ENCODE data around the gene TECTB. TPM values are rescaled to one million over a fixed set of nuclear protein-coding genes. Genes with fewer than 3 reads are reported as not detected.

Gene TECTB
- polyA plus RNA-seq, 6 donors from 2014 or later = not detected

DNA sequence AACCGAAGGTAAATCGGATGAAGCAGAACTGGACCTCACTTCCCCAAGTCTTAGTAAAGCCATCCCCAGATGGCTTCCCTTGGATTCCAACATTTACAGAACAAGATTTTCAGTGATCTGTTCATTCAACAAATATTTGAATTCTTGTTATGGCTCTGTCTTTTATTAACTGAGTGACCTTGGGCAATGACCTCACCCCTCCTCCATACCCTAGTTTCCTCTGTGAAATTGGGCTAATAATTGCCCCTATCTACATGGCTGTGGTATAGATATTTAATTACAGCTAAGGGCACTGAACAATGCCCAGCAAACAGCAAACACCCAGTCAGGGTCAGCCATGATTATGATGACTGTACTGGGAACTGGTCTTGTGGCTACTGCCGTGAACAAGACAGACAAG, 19.1 kb downstream of the TECTB start:
- Mint-ChIP-seq H3K27ac (no peak overlapping the region), H3K4me3 (no peak overlapping the region), H3K27me3 (peaks cover 17 to 32% (median 26%) of the 10 kb centered on the region in 3 donors), H3K9me3 (no peaks in the 10 kb centered on the region), H3K36me3 (no peaks in the 10 kb centered on the region), H3K4me1 (no peaks in the 10 kb centered on the region)
- DNase-seq (no peak), ATAC-seq (ENCODE audit: low read depth in 2 of 2) (no peak)

DNA sequence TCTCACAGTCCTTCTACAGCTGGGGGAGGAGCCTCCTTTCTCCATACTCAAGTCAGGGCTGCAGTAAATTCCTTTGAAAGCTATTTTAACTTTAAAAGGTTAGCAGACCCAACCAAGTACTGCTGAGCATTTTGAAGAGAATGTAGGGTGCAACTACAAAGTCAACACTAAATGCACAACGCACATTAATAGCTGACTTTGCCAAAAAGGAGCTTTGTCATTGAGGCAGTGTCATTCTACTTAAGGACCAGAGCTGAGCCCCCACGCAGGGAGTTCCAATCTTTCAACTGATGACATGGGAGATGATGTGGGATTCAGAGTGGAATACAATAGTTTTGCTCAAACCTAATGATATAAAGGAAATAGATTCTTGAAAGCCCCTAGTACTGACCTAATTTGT, 20.3 kb downstream of the TECTB start:
- DNase-seq = no peak
- H3K27me3 Mint-ChIP-seq = peaks cover 18 to 33% (median 23%) of the 10 kb centered on the region in 3 donors
- no peak overlapping the region for H3K27ac Mint-ChIP-seq
- H3K9me3 Mint-ChIP-seq = no peaks in the 10 kb centered on the region
- no peaks in the 10 kb centered on the region for H3K36me3 Mint-ChIP-seq
- H3K4me3 Mint-ChIP-seq = no peak overlapping the region
- no peak for ATAC-seq (ENCODE audit: low read depth in 2 of 2)
- no peaks in the 10 kb centered on the region for H3K4me1 Mint-ChIP-seq

DNA sequence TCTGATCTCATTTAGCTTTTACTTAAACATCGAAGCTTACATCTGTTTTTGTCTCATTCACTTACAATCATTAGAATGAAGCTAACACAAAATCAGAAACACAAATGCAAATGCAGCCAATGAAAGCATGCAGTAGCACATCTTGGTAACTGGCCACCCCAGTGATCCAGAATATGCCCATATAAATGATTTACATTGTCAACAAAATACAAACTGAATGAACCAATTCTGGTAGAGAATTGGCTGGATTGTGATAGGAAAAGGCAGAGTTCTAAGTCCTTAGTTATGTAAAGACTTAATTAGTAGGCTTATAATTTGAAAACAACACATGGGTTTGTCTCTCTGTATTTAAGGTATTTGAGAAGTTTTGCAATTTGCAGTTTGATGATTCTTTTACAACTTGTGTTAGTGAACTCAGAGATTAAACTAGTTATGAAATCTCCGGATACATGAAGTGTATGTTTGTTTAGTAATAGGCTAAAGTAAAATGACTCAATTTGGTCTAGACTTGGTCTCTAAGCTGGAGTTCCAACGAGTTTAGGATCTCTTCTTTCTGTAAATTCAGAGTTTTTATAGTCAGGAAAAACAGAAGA, 21.2 kb downstream of the TECTB start:
- DNase-seq (no peak), ATAC-seq (ENCODE audit: low read depth in 2 of 2) (no peak)
- no peak overlapping the region for H3K4me3 Mint-ChIP-seq
- peaks cover 18 to 33% (median 29%) of the 10 kb centered on the region in 3 donors for H3K27me3 Mint-ChIP-seq
- H3K4me1 Mint-ChIP-seq = no peaks in the 10 kb centered on the region
- no peaks in the 10 kb centered on the region for H3K9me3 Mint-ChIP-seq
- no peaks in the 10 kb centered on the region for H3K36me3 Mint-ChIP-seq
- no peak overlapping the region for H3K27ac Mint-ChIP-seq

DNA sequence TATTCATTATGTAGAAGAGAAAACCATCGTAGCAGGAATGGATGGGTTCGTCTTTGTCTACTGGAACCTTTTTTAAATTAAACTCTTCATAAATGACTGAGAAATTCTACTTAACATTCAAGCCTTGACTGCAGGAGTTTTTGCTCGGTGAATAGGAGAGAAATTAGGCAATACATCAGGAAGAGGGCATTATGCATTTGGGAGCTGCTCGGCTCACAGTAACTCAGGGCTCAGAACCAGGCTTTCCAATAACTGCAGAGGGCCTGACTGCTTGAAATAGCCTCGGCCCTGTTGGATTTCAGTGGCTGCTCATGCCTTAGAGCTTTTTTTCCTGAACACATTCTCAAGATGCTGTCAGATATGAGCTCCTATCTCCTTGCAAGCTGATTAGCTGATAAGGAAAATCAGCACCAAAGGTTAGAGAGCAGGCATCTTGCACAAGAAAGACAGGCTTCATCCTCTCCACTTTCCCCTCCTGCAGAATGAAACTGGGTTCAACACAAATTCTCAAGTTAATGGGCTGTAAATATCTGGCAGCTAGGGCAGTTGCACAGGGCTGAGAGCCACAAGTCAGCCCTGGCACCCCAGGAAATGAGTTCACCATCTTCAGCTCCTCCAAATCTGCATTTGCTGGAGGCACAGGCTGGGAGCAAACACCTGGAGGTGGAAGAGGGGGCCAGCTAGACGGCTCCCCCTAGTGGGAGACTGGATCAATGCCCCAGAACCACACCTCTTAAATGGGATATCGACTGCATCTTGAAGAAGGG, 24.3 kb downstream of the TECTB start:
- no peak overlapping the region for H3K4me3 Mint-ChIP-seq
- no peaks in the 10 kb centered on the region for H3K4me1 Mint-ChIP-seq
- peaks cover 28 to 39% (median 32%) of the 10 kb centered on the region in 3 donors for H3K27me3 Mint-ChIP-seq
- ATAC-seq (ENCODE audit: low read depth in 2 of 2) (no peak), DNase-seq (no peak)
- no peaks in the 10 kb centered on the region for H3K9me3 Mint-ChIP-seq
- no peak overlapping the region for H3K27ac Mint-ChIP-seq
- H3K36me3 Mint-ChIP-seq = no peaks in the 10 kb centered on the region

DNA sequence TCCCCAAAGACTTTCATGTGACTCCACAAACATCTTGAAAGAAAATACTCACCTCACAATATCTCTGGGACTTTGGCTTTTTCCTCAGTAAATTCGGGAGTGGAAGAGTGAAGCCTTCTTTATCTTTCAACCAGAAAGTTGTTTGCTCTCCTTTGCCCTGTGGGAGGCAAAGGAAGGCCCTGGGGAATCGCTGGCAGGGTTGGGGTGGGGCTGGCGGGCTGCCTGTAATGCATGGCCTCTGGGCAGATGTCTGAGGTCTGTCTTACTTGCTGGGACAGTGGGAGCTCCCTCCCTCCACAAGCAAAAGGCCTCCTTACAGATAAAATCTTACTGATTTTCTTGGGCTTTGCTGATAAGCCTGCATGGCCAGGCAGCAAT, 24.9 kb downstream of the TECTB start:
- no peak overlapping the region for H3K4me3 Mint-ChIP-seq

DNA sequence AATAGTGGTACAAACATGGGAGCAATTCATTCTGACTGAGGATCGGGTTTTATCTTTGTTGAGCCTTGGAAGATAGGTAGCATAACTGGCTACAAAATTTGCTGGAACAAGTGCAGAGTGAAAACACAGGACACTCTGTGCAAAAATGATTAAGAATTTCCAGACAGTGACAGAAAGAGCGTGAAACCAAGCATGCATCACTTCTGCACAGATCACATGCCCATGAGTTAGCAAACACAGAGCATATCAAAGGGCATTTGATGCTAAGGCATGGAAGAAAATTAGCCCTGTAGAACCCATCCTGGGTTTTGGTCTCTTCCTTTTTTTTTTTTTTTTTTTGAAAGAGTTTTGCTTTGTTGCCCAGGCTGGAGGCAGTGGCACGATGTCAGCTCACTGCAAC, 28.3 kb downstream of the TECTB start:
- Mint-ChIP-seq H3K4me1 (no peaks in the 10 kb centered on the region), H3K27ac (no peak overlapping the region), H3K36me3 (no peaks in the 10 kb centered on the region), H3K9me3 (no peaks in the 10 kb centered on the region), H3K4me3 (no peak overlapping the region), H3K27me3 (peaks cover 39 to 45% (median 44%) of the 10 kb centered on the region in 3 donors)
- DNase-seq = no peak
- ATAC-seq (ENCODE audit: low read depth in 2 of 2) = no peak

More for the DNA sequence above, 24.9 kb downstream of the TECTB start:
- no peaks in the 10 kb centered on the region for H3K9me3 Mint-ChIP-seq
- ATAC-seq (ENCODE audit: low read depth in 2 of 2) (no peak), DNase-seq (no peak)
- no peak overlapping the region for H3K27ac Mint-ChIP-seq
- peaks cover 28 to 44% (median 37%) of the 10 kb centered on the region in 3 donors for H3K27me3 Mint-ChIP-seq
- no peaks in the 10 kb centered on the region for H3K36me3 Mint-ChIP-seq
- no peaks in the 10 kb centered on the region for H3K4me1 Mint-ChIP-seq

DNA sequence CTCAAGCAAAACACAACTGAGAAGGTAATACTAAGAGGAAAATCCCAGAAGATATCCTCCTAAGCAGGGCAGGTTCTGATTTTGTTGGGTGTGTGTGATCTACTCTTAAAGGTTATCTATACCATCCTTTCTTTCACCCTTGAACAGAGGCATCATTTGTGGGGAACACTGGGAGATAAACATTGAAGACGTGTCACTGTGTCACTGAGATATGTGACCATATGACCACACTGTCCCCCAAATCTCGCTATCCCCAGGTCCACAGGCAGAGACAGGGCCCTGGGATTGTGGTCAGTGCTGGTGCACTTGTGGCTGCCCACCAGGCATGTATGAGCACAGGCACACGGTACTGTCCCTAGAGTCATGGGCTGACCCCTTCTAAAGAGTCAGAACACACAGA, 30.0 kb downstream of the TECTB start:
- Mint-ChIP-seq H3K27ac (no peak overlapping the region), H3K27me3 (peaks cover 43 to 51% (median 45%) of the 10 kb centered on the region in 3 donors), H3K36me3 (no peaks in the 10 kb centered on the region), H3K4me1 (no peaks in the 10 kb centered on the region), H3K4me3 (no peak overlapping the region), H3K9me3 (no peaks in the 10 kb centered on the region)
- no peak for DNase-seq
- ATAC-seq (ENCODE audit: low read depth in 2 of 2) = no peak

DNA sequence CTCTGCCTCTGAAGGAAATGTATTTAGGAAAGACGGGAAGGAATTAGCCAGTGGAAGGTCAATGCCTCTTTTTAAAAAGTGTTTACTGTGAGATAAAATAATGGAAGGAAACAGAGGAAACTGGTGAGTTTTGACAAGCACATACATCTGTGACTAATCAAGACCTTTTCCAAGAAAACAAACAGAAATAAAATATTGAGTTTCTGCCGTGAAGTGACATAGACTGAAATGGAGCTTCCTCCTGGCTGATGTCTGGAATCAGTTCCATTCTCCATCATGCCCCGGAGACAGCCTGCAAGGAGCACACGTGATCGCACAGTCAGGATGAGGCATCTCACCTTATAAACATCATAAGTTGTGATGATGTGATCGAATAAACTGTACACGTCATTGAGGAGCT, 30.7 kb downstream of the TECTB start:
- peaks cover 42 to 46% (median 44%) of the 10 kb centered on the region in 3 donors for H3K27me3 Mint-ChIP-seq
- DNase-seq (no peak), ATAC-seq (ENCODE audit: low read depth in 2 of 2) (no peak)
- H3K27ac Mint-ChIP-seq = no peak overlapping the region
- no peaks in the 10 kb centered on the region for H3K4me1 Mint-ChIP-seq
- no peaks in the 10 kb centered on the region for H3K36me3 Mint-ChIP-seq
- H3K4me3 Mint-ChIP-seq = no peak overlapping the region
- H3K9me3 Mint-ChIP-seq = no peaks in the 10 kb centered on the region

DNA sequence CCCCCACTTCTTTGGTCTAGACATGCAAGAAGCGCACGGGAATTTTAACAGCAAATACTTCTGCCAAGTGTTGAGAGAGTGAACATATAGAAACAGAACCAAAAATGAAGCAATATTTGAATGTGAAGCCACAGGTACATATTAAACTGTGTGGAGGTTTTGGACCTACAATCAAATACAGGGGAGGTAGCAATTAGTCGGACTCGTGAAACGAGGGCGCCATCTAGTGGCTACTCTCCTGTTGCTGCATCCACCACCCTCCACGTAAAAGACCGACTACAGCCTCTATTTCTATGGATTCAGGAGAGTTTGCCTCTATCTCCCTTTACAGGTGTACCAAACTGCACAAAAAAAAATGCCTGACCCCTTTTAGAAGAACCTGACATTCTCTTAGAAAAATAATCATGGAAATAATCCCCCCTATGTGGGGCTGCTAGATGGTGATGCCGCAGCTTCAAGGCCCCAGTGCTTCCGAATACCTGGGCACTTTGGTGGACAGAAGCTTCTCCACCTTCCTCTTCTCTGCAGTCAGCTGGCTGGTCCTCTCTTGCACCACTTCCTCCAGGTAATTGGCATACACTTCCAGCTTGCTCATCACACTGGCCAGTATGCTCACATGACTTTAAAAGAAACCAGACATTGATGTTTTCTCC, 31.7 kb downstream of the TECTB start:
- Mint-ChIP-seq H3K4me3 (no peak overlapping the region), H3K27ac (peak overlapping the region in 2 of 6 donors; percentile 21 to 22), H3K9me3 (no peaks in the 10 kb centered on the region), H3K36me3 (no peaks in the 10 kb centered on the region), H3K4me1 (no peaks in the 10 kb centered on the region), H3K27me3 (peaks cover 42 to 55% (median 49%) of the 10 kb centered on the region in 3 donors)
- peak; percentile 58 to 71 for ATAC-seq (ENCODE audit: low read depth in 2 of 2)
- peak; percentile 45 for DNase-seq

DNA sequence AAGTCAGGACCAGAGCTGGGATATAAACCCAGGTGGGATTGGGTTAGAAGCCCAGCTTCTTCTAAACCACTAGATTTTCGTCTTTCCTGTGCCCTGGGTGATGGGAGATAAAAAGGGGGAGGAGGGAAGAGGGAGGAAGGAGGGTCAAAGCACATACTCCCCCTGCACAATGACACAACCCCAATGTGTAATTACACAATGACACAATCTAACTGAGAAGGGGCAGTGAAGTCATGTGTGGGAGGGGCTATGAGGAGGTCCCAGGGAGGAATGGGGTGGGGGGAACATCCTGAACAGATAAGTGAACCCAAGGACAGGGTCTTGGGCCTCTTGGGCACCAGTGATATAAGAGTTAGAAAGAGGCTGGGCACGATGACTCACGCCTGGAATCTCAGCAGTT, 44.5 kb downstream of the TECTB start:
- no peaks in the 10 kb centered on the region for H3K4me1 Mint-ChIP-seq
- ATAC-seq (ENCODE audit: low read depth in 2 of 2) (no peak), DNase-seq (no peak)
- H3K9me3 Mint-ChIP-seq = peaks cover 0 to 5% (median 0%) of the 10 kb centered on the region in 7 donors
- H3K4me3 Mint-ChIP-seq = no peak overlapping the region
- H3K27me3 Mint-ChIP-seq = peaks cover 5 to 38% (median 38%) of the 10 kb centered on the region in 3 donors
- peaks cover 0 to 5% of the 10 kb centered on the region in 2 donors for H3K36me3 Mint-ChIP-seq
- no peak overlapping the region for H3K27ac Mint-ChIP-seq

DNA sequence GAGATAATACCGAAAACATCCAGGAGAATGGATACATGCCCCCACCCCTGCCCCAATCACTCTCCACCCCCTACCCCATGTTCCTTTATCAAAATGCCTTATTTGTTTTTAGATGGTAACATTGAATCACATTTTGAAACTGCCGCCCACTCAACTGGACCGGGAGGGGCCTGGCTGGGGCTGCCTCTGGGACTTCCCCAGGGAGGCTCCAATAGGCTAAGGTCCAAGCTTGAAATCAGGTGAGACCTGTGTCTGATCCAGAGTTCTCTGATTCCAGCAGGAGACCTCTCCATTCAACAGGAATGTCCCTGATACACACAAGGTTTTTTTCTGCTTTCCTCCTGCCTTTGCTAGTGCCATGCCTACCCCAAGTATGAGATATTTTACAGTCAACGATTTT, 47.0 kb downstream of the TECTB start:
- Mint-ChIP-seq H3K27ac (peak overlapping the region in 2 of 6 donors; percentile 14 to 35), H3K9me3 (peaks cover 0 to 5% (median 0%) of the 10 kb centered on the region in 7 donors), H3K27me3 (peaks cover 9 to 34% (median 29%) of the 10 kb centered on the region in 3 donors), H3K4me1 (no peaks in the 10 kb centered on the region), H3K36me3 (peaks cover 0 to 5% of the 10 kb centered on the region in 2 donors), H3K4me3 (no peak overlapping the region)
- no peak for ATAC-seq (ENCODE audit: low read depth in 2 of 2)
- DNase-seq = no peak

DNA sequence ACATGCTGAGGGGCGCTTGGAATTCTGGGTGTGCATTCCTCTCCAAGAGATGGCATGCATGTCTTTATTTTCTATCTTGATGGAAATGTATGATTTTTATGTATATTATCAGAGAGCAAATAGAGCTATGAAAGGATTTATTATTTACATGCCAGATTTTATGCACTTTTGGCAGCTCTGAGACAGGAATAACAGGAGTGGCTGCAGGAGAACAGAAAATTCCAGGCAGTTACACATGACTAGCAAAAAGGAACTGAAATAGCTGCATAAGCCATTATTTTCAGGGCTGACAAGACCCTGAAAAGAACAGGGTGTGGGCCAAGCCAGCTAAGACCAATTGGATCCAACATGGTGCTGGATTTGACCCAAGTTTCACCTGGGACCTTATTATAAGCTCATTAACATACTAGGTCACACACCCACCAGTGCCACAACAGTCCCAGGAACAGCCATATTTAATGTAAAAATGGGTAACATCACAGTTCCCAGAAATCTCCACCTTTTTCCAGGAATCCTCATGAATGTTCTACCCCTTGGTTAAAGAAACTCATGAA, 47.5 kb downstream of the TECTB start:
- Mint-ChIP-seq H3K27me3 (peaks cover 5 to 29% (median 26%) of the 10 kb centered on the region in 3 donors), H3K4me1 (peaks cover 0 to 1% (median 0%) of the 10 kb centered on the region in 3 donors), H3K36me3 (peaks cover 0 to under 1% of the 10 kb centered on the region in 2 donors), H3K9me3 (peaks cover 0 to 2% (median 0%) of the 10 kb centered on the region in 7 donors), H3K4me3 (no peak overlapping the region), H3K27ac (no peak overlapping the region)
- ATAC-seq (ENCODE audit: low read depth in 2 of 2) (no peak), DNase-seq (no peak)

DNA sequence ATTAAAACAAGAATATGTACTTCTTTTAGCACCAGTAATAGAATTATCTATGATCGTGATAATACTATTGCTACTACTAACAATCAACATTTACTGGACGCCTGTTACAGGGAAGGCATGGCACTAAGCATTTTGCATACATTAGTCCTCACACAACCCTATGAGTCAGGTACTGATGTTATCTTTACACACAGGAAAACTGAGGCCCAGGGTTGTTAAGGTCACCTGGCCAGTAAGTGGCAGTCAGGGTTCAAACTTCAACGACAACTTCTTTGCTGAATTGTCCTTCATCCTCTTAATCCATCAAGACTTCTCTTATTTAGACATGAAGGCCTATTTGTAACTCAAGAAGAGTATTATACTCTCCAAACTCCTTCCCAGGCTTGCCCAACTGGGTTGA, 48.8 kb downstream of the TECTB start:
- no peak overlapping the region for H3K27ac Mint-ChIP-seq
- peaks cover 0 to 2% (median 0%) of the 10 kb centered on the region in 7 donors for H3K9me3 Mint-ChIP-seq
- ATAC-seq (ENCODE audit: low read depth in 2 of 2) = no peak
- no peaks in the 10 kb centered on the region for H3K36me3 Mint-ChIP-seq
- DNase-seq = no peak
- H3K4me3 Mint-ChIP-seq = no peak overlapping the region
- peaks cover 5 to 20% (median 20%) of the 10 kb centered on the region in 3 donors for H3K27me3 Mint-ChIP-seq
- H3K4me1 Mint-ChIP-seq = peaks cover 0 to 5% (median 0%) of the 10 kb centered on the region in 3 donors
